SK-N-SH treated with all-trans-retinoic acid at 6 μM for 48 hours (cell line): Measurements from ENCODE around the gene MT1E.

Experiments used
- BACH2 ChIP-seq: fragments of 250-450 bp; sonication (Bioruptor Pico); IDR thresholded peaks from 2 replicates; pipeline ENCODE4 v1.9.0; 2021; ENCODE audit warnings: mild to moderate bottlenecking, borderline replicate concordance
- ESRRG ChIP-seq: fragments of 250-450 bp; sonication (Bioruptor Pico); IDR thresholded peaks from 2 replicates; pipeline ENCODE4 v1.6.1; 2021; ENCODE audit warnings: mild to moderate bottlenecking
- PPARA ChIP-seq: fragments of 250-450 bp; sonication (Bioruptor Pico); IDR thresholded peaks from 2 replicates; pipeline ENCODE4 v1.5.0; 2020; ENCODE audit warnings: mild to moderate bottlenecking, borderline replicate concordance
- RARB ChIP-seq: fragments of 250-450 bp; sonication (Bioruptor Pico); IDR thresholded peaks from 2 replicates; pipeline ENCODE4 v1.8.0; 2021; ENCODE audit warnings: mild to moderate bottlenecking, moderate library complexity
- ZNF565 ChIP-seq: fragments of 450-650 bp; formaldehyde crosslinking; conservative IDR thresholded peaks from 2 replicates; pipeline ENCODE4 v1.5.0; 2020; ENCODE audit warnings: low read depth, mild to moderate bottlenecking, moderate library complexity
- ZNF70 ChIP-seq: fragments of 450-650 bp; formaldehyde crosslinking; IDR thresholded peaks from 2 replicates; pipeline ENCODE4 v1.5.0; 2020; ENCODE audit warnings: mild to moderate bottlenecking, moderate library complexity
- TF ChIP-seq, protein P1 (sequence below): fragments of 250-450 bp; sonication (Bioruptor Pico); IDR thresholded peaks from 2 replicates; pipeline ENCODE4 v1.8.0; 2020; ENCODE audit warnings: mild to moderate bottlenecking, moderate library complexity, borderline replicate concordance
- TF ChIP-seq, protein P2 (sequence below): fragments of 250-450 bp; sonication (Bioruptor Pico); IDR thresholded peaks from 2 replicates; pipeline ENCODE4 v1.5.1; 2021; ENCODE audit warnings: mild to moderate bottlenecking, moderate library complexity

DNA sequence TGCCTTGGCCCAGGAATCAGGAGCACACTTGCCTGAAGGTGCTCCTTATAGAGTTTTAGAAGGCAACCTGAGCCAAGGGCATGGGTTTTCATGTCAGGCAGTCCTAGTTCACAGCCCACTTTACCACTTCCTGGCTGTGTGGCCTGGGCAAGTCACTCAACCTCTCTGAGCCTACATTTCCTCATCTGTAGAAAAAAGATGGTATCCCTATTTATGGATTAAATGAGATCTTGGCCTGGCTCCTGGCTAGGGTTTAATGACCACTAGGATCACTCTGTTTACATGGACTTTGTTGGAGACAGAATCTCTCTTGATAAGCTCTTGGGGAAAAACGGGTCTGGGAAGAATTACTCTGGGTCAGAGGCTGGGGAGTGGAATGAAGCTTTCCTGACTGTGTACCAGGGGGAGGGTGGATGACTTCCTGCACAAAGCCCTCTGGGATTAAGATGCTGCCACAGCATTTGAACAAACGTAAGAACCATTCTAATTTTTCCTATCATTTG lies 14.9 kb upstream of the MT1E start:
- TF ChIP-seq, protein P1, sequence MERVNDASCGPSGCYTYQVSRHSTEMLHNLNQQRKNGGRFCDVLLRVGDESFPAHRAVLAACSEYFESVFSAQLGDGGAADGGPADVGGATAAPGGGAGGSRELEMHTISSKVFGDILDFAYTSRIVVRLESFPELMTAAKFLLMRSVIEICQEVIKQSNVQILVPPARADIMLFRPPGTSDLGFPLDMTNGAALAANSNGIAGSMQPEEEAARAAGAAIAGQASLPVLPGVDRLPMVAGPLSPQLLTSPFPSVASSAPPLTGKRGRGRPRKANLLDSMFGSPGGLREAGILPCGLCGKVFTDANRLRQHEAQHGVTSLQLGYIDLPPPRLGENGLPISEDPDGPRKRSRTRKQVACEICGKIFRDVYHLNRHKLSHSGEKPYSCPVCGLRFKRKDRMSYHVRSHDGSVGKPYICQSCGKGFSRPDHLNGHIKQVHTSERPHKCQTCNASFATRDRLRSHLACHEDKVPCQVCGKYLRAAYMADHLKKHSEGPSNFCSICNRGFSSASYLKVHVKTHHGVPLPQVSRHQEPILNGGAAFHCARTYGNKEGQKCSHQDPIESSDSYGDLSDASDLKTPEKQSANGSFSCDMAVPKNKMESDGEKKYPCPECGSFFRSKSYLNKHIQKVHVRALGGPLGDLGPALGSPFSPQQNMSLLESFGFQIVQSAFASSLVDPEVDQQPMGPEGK (CRISPR knock-in tag): no peak
- TF ChIP-seq ZNF70 (CRISPR knock-in tag): no peak
- TF ChIP-seq ESRRG (CRISPR knock-in tag): no peak
- TF ChIP-seq RARB (CRISPR knock-in tag): no peak
- TF ChIP-seq, protein P2, sequence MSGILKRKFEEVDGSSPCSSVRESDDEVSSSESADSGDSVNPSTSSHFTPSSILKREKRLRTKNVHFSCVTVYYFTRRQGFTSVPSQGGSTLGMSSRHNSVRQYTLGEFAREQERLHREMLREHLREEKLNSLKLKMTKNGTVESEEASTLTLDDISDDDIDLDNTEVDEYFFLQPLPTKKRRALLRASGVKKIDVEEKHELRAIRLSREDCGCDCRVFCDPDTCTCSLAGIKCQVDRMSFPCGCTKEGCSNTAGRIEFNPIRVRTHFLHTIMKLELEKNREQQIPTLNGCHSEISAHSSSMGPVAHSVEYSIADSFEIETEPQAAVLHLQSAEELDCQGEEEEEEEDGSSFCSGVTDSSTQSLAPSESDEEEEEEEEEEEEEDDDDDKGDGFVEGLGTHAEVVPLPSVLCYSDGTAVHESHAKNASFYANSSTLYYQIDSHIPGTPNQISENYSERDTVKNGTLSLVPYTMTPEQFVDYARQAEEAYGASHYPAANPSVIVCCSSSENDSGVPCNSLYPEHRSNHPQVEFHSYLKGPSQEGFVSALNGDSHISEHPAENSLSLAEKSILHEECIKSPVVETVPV (CRISPR knock-in tag): no peak
- no peak for TF ChIP-seq PPARA (CRISPR knock-in tag)
- no peak for TF ChIP-seq BACH2 (CRISPR knock-in tag)
- no peak for TF ChIP-seq ZNF565 (CRISPR knock-in tag)
